ENCODE results near the gene KRTCAP3. TPM values are rescaled to one million over a fixed set of nuclear protein-coding genes. Genes with fewer than 3 reads are reported as not detected.
A peak's percentile ranks its signal among the peaks of the same experiment; 100 is the strongest.

The KRTCAP3 gene
- total RNA-seq, 2 experiments from 2014 or later = 5.4 to 6.4 TPM

DNA sequence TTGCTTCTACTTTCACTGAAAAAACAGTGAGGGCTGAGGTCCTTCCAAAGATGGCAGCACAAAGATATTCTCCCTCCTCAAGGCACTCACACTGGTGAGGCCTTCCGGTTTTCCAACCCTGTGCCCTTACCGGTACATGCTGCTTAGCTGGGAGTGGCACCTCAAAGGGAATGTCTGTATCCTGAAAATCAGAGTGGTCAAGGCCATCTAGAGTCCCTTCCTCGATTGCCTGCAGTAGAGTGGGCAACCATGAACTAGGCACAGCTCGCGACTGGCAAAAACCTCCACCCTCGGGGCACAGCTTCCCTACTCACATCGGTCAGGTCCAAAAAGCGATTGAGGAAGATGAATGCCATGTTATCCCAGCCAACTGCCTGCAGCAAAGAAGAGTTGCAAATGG is 3.4 kb downstream of the KRTCAP3 start:
- intact Hi-C loops (cut with micrococcal nuclease) = no loop called here
- Mint-ChIP-seq H3K9me3 (no peaks in the 10 kb centered on the region), H3K27me3 (no peaks in the 10 kb centered on the region), H3K4me3 (no peak overlapping the region), H3K36me3 (peaks cover 20% of the 10 kb centered on the region), H3K4me1 (ENCODE audit: low read depth) (no peaks in the 10 kb centered on the region), H3K27ac (no peak overlapping the region)
- ChIA-PET CTCF (interaction anchor here (0.6 to 1.1 kb wide), 2 partner anchors 15 to 166 kb away, joined by 3 read pairs; no protein-coding TSS in a partner anchor), POLR2A (interaction anchor here (1.0 to 1.1 kb wide), 2 partner anchors 13 to 16 kb away, joined by 3 read pairs; no protein-coding TSS in a partner anchor)
- no peak for DNase-seq

GRCh38 chr2:27446057-27446456 is 3.9 kb downstream of the KRTCAP3 start:
- no peaks in the 10 kb centered on the region for H3K9me3 Mint-ChIP-seq
- no peaks in the 10 kb centered on the region for H3K27me3 Mint-ChIP-seq
- peaks cover 2% of the 10 kb centered on the region for H3K4me1 Mint-ChIP-seq (ENCODE audit: low read depth)
- H3K36me3 Mint-ChIP-seq = peaks cover 16% of the 10 kb centered on the region
- no peak overlapping the region for H3K4me3 Mint-ChIP-seq
- POLR2A ChIA-PET = interaction anchor here (1.0 to 1.1 kb wide), 2 partner anchors 13 to 17 kb away, joined by 3 read pairs; no protein-coding TSS in a partner anchor
- DNase-seq = peak; percentile 27
- no peak overlapping the region for H3K27ac Mint-ChIP-seq
- intact Hi-C loops (cut with micrococcal nuclease) = no loop called here
- CTCF ChIA-PET = interaction anchor here (1.1 kb wide), 1 partner anchor 16 kb away, joined by 3 read pairs; no protein-coding TSS in a partner anchor

DNA sequence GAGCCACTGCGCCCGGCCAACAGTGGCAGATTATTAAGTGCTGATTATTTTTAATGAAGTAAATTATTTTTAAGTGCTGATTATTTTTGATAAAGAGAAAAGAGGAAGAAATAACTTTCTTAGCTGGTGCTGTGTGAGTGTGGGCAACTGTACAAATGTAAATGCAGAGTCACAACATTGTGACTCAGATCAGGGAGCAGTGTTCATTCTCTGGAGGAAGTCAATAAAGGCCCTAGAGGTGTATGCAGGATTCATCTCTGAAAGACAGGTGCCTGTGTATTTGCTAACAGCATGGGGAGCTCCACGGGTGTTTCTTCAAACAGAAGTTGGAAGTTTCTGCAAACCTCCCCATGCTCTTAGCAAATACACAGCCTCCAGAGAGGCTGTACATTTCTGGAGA is 6.2 kb downstream of the KRTCAP3 start:
- ChIA-PET POLR2A (no interaction called here), CTCF (interaction anchor here (0.6 to 1.2 kb wide), 2 partner anchors 22 to 37 kb away, joined by 3 read pairs; no protein-coding TSS in a partner anchor)
- Mint-ChIP-seq H3K4me1 (ENCODE audit: low read depth) (peaks cover 4% of the 10 kb centered on the region), H3K9me3 (no peaks in the 10 kb centered on the region), H3K27ac (no peak overlapping the region), H3K36me3 (peaks cover 1% of the 10 kb centered on the region), H3K27me3 (no peaks in the 10 kb centered on the region), H3K4me3 (no peak overlapping the region)
- DNase-seq = no peak
- intact Hi-C loops (cut with micrococcal nuclease) = no loop called here

GRCh38 chr2:27451095-27451494 is 8.9 kb downstream of the KRTCAP3 start:
- H3K4me1 Mint-ChIP-seq (ENCODE audit: low read depth) = peaks cover 4% of the 10 kb centered on the region
- intact Hi-C loops (cut with micrococcal nuclease) = no loop called here
- no peak overlapping the region for H3K4me3 Mint-ChIP-seq
- no peaks in the 10 kb centered on the region for H3K27me3 Mint-ChIP-seq
- peaks cover 4% of the 10 kb centered on the region for H3K36me3 Mint-ChIP-seq
- ChIA-PET POLR2A (no interaction called here), CTCF (no interaction called here)
- H3K9me3 Mint-ChIP-seq = no peaks in the 10 kb centered on the region
- DNase-seq = no peak
- no peak overlapping the region for H3K27ac Mint-ChIP-seq

DNA sequence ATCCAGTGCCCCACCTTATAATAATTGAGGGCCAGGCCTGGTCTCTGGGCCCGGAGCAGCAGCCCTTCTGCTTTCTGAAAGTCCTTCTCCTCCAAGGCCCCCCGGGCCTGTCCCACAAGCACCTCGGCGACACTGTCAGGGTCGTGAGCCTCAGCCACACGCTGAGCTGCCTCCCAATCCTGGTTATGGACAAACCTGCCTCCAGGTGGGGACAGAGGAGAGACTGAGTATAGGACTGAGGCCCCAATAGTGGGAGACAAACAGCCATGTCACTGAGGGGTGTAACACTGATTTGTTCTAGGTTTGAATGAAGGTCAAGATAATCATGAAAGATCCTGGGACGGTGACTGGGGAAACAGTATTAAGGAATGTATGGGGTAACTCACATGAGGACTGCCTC is 11.8 kb downstream of the KRTCAP3 start:
- H3K9me3 Mint-ChIP-seq = no peaks in the 10 kb centered on the region
- peaks cover 4% of the 10 kb centered on the region for H3K36me3 Mint-ChIP-seq
- no peak overlapping the region for H3K4me3 Mint-ChIP-seq
- no peak overlapping the region for H3K27ac Mint-ChIP-seq
- peaks cover 4% of the 10 kb centered on the region for H3K4me1 Mint-ChIP-seq (ENCODE audit: low read depth)
- H3K27me3 Mint-ChIP-seq = no peaks in the 10 kb centered on the region
- intact Hi-C loops (cut with micrococcal nuclease) = no loop called here
- ChIA-PET POLR2A (no interaction called here), CTCF (no interaction called here)
- no peak for DNase-seq

DNA sequence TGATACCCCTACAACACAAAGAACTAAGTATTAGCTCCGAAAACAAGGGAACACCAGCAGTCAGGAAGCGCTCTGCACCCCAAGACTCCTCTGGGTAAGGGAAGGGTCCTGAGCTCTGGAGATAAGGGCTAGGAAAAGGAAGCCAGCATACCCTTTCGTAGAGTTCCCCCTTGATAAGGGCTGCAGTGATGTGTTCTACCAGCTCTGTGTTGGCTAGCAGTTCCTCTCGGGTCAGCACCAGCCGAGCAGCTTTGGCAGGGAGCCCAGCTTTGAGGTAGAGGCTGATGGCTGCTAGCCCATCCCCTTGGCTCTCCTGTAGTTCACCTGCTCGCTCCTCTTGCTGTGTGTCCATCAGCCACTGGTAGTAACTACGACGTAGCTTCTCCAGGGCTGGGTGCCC is 18.9 kb downstream of the KRTCAP3 start:
- no peaks in the 10 kb centered on the region for H3K4me1 Mint-ChIP-seq (ENCODE audit: low read depth)
- DNase-seq = no peak
- H3K27me3 Mint-ChIP-seq = no peaks in the 10 kb centered on the region
- no peaks in the 10 kb centered on the region for H3K9me3 Mint-ChIP-seq
- H3K36me3 Mint-ChIP-seq = peaks cover 6% of the 10 kb centered on the region
- no peak overlapping the region for H3K4me3 Mint-ChIP-seq
- intact Hi-C loops (cut with micrococcal nuclease) = no loop called here
- CTCF ChIA-PET = no interaction called here
- H3K27ac Mint-ChIP-seq = no peak overlapping the region
- POLR2A ChIA-PET = no interaction called here

DNA sequence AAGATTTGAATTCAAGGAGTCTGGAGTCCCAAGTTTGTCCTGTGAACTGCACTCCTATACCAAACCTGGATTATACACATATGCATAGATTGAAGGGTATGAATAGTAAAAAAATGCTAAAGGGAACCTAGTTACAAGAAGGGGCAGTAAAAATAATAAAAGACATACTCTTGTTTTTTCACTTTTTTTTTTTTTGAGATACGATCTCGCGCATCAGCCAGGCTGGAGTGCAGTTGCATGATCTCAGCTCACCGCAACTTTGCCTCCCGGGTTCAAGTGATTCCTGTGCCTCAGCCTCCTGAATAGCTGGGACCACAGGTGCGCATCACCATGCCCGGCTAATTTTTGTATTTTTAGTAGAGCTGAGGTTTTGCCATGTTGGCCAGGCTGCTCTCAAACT is 22.3 kb downstream of the KRTCAP3 start:
- intact Hi-C loops (cut with micrococcal nuclease) = no loop called here
- ChIA-PET POLR2A (no interaction called here), CTCF (no interaction called here)
- H3K4me1 Mint-ChIP-seq (ENCODE audit: low read depth) = no peaks in the 10 kb centered on the region
- no peaks in the 10 kb centered on the region for H3K9me3 Mint-ChIP-seq
- peaks cover 5% of the 10 kb centered on the region for H3K36me3 Mint-ChIP-seq
- H3K4me3 Mint-ChIP-seq = no peak overlapping the region
- no peak for DNase-seq
- H3K27ac Mint-ChIP-seq = no peak overlapping the region
- H3K27me3 Mint-ChIP-seq = no peaks in the 10 kb centered on the region

GRCh38 chr2:27471961-27472360 is 29.8 kb downstream of the KRTCAP3 start:
- no peak overlapping the region for H3K27ac Mint-ChIP-seq
- no peak for DNase-seq
- H3K36me3 Mint-ChIP-seq = peaks cover 8% of the 10 kb centered on the region
- no peak overlapping the region for H3K4me3 Mint-ChIP-seq
- no peaks in the 10 kb centered on the region for H3K27me3 Mint-ChIP-seq
- no peaks in the 10 kb centered on the region for H3K9me3 Mint-ChIP-seq
- no peaks in the 10 kb centered on the region for H3K4me1 Mint-ChIP-seq (ENCODE audit: low read depth)
- intact Hi-C loops (cut with micrococcal nuclease) = no loop called here
- ChIA-PET CTCF (no interaction called here), POLR2A (no interaction called here)

- no peak overlapping the region for H3K4me3 Mint-ChIP-seq
- peaks cover 3% of the 10 kb centered on the region for H3K36me3 Mint-ChIP-seq
- H3K9me3 Mint-ChIP-seq = no peaks in the 10 kb centered on the region
- DNase-seq = no peak
- CTCF ChIA-PET = interaction anchor here (0.7 kb wide), 1 partner anchor 37 kb away, joined by 3 read pairs; no protein-coding TSS in a partner anchor
- no peaks in the 10 kb centered on the region for H3K27me3 Mint-ChIP-seq
- intact Hi-C loops (cut with micrococcal nuclease) = no loop called here
- H3K27ac Mint-ChIP-seq = no peak overlapping the region
- peaks cover 18% of the 10 kb centered on the region for H3K4me1 Mint-ChIP-seq (ENCODE audit: low read depth)
- POLR2A ChIA-PET = no interaction called here
Observed at GRCh38 chr2:27485496-27485895, 43.3 kb downstream of the KRTCAP3 start.

DNA sequence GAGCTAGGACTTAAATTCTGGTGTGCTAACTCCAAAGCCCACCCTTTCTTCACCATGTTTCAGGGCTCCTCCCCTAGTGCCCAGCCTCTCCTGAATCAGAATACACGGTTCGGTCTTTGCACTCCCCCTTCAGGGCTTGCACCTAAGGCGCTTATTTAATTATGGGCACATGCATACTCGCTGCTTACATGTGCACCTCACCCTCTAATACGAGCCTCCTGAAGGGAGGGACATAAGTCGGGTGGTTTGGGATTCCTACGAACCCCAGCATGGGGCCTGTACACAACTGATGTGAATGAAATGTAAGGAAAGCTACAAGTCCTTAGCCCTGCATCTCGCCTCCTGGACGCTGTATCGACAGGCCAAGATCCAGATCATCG is 46.9 kb downstream of the KRTCAP3 start:
- peaks cover 3% of the 10 kb centered on the region for H3K36me3 Mint-ChIP-seq
- no peaks in the 10 kb centered on the region for H3K9me3 Mint-ChIP-seq
- H3K27me3 Mint-ChIP-seq = peaks cover 10% of the 10 kb centered on the region
- peak overlapping the region; percentile 76 for H3K27ac Mint-ChIP-seq
- peaks cover 30% of the 10 kb centered on the region for H3K4me1 Mint-ChIP-seq (ENCODE audit: low read depth)
- intact Hi-C loops (cut with micrococcal nuclease) = loop anchor here (1.0 to 2.0 kb wide), 8 partner anchors 61 to 194 kb away; partner anchors contain the start of genes CCDC121, GPN1, GTF3C2 and NRBP1
- ChIA-PET CTCF (no interaction called here), POLR2A (no interaction called here)
- peak overlapping the region; percentile 88 for H3K4me3 Mint-ChIP-seq
- no peak for DNase-seq

DNA sequence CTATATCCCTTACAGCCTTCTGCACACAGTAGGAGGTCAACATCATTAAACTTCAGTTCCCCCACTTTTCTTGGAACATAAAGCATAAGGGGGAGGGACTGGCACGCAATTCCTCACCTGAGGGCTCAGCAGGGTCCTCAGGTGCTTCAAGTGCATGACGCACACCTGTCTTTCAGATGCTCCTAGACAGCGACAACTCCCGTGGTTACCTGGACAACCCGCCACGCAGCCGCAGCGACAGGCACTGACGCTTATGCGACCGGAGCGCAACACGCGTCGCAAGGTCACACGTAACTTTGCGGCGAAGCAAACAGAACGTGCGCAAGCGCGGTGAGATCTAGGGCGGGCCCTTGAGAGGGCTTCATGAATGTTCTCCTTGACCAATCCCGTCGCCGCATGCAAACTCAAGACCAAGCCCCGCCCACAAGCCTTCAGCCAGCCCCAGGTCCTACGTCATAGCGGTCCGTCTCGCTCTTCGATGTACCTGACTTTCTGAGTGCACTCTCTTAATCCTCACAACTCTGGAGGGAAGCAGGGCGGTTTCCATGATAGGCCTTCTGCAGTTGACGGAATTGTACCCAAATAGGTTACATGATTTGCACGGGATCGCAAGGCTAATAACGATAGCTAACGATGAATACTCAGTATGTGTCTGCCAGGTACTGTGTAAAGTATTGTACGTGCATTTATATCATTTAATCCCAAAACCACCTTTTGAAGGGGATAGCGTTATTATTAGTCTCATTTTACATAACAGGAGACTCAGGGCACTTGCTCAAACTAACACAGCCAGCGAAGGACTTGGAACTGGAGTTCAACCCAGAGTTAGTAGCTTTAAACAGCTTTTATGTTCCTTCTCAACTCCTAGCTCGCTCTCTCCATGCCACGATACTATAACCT is 47.6 kb downstream of the KRTCAP3 start, which contains the start of gene IFT172:
Gene IFT172, minus strand, starts transcription at position 246 of the 900 bp plus-strand sequence. Its CDS starts 90 bp downstream, at position 156.
- Mint-ChIP-seq H3K36me3 (peaks cover 3% of the 10 kb centered on the region), H3K27me3 (peaks cover 14% of the 10 kb centered on the region), H3K9me3 (no peaks in the 10 kb centered on the region), H3K4me3 (peak within 1 kb of the TSS; percentile 88), H3K27ac (peak within 1 kb of the TSS; percentile 76), H3K4me1 (ENCODE audit: low read depth) (peaks cover 31% of the 10 kb centered on the region)
- ChIA-PET POLR2A (interaction anchor here (0.8 kb wide), 1 partner anchor 61 kb away, joined by 3 read pairs; the partner anchor contains the start of gene NRBP1), CTCF (no interaction called here)
- peak; percentile 100 for DNase-seq
- intact Hi-C loops (cut with micrococcal nuclease) = loop anchor here (1.0 to 2.0 kb wide), 8 partner anchors 61 to 194 kb away; partner anchors contain the start of genes CCDC121, GPN1, GTF3C2 and NRBP1

GRCh38 chr2:27492557-27492956 is 50.4 kb downstream of the KRTCAP3 start:
- no peak for DNase-seq
- intact Hi-C loops (cut with micrococcal nuclease) = no loop called here
- Mint-ChIP-seq H3K4me1 (ENCODE audit: low read depth) (peaks cover 31% of the 10 kb centered on the region), H3K36me3 (peaks cover 3% of the 10 kb centered on the region), H3K27ac (no peak overlapping the region), H3K9me3 (no peaks in the 10 kb centered on the region), H3K4me3 (no peak overlapping the region), H3K27me3 (peaks cover 36% of the 10 kb centered on the region)
- ChIA-PET CTCF (no interaction called here), POLR2A (interaction anchor here (0.5 kb wide), 1 partner anchor 213 kb away, joined by 3 read pairs; no protein-coding TSS in a partner anchor)

Measured in activated CD4-positive, alpha-beta memory T cell treated with anti-CD3 and anti-CD28 coated beads for 36 hours (primary cell).